ENCODE measurements around the gene AMBRA1.
A peak's percentile ranks its signal among the peaks of the same experiment; 100 is the strongest.
"Not testable (repeated sequence)": the region's sequence is repeated elsewhere in the genome, so short reads cannot be mapped to it uniquely, and the experiment has no call there.

The AMBRA1 gene

GRCh38 chr11:46383974-46384701, 209.7 kb downstream of the AMBRA1 start:
- in situ Hi-C loops (cut with HindIII; ENCODE audit: low pct_unique_long_range_greater_than_20kb, low sequenced_read_pairs) = no loop called here
- no peak for DNase-seq (ENCODE audit: low read depth in 1 of 2, low spot score in 1 of 2)
- no peak for TF ChIP-seq JUND (IDR thresholded peaks at IDR 0.05; ENCODE audit: low read depth)

GRCh38 chr11:46383404-46383758, 210.4 kb downstream of the AMBRA1 start:
- in situ Hi-C loops (cut with HindIII; ENCODE audit: low pct_unique_long_range_greater_than_20kb, low sequenced_read_pairs) = no loop called here
- no peak for TF ChIP-seq JUND (IDR thresholded peaks at IDR 0.05; ENCODE audit: low read depth)
- no peak for DNase-seq (ENCODE audit: low read depth in 1 of 2, low spot score in 1 of 2)

- in situ Hi-C loops (cut with HindIII; ENCODE audit: low pct_unique_long_range_greater_than_20kb, low sequenced_read_pairs) = no loop called here
- peak; percentile 67 to 72 for DNase-seq (ENCODE audit: low read depth in 1 of 2, low spot score in 1 of 2)
- no peak for TF ChIP-seq JUND (IDR thresholded peaks at IDR 0.05; ENCODE audit: low read depth)
Measured at GRCh38 chr11:46382646-46383403, 211.0 kb downstream of the AMBRA1 start.

GRCh38 chr11:46381819-46382645, 211.8 kb downstream of the AMBRA1 start:
- no peak for TF ChIP-seq JUND (IDR thresholded peaks at IDR 0.05; ENCODE audit: low read depth)
- in situ Hi-C loops (cut with HindIII; ENCODE audit: low pct_unique_long_range_greater_than_20kb, low sequenced_read_pairs) = no loop called here
- DNase-seq (ENCODE audit: low read depth in 1 of 2, low spot score in 1 of 2) = peak in 1 of 2 experiments; percentile 62

GRCh38 chr11:46381048-46381818, 212.6 kb downstream of the AMBRA1 start, which contains the start of gene MDK:
Gene MDK, plus strand, starts transcription at chr11:46381669. Its CDS starts 389 bp downstream, at chr11:46382058.
- DNase-seq (ENCODE audit: low read depth in 1 of 2, low spot score in 1 of 2) = peak; percentile 62 to 69
- in situ Hi-C loops (cut with HindIII; ENCODE audit: low pct_unique_long_range_greater_than_20kb, low sequenced_read_pairs) = no loop called here

GRCh38 chr11:46380340-46381047, 213.3 kb downstream of the AMBRA1 start:
- no peak for TF ChIP-seq JUND (IDR thresholded peaks at IDR 0.05; ENCODE audit: low read depth)
- peak; percentile 40 to 59 for DNase-seq (ENCODE audit: low read depth in 1 of 2, low spot score in 1 of 2)
- in situ Hi-C loops (cut with HindIII; ENCODE audit: low pct_unique_long_range_greater_than_20kb, low sequenced_read_pairs) = no loop called here

More at GRCh38 chr11:46381048-46381818, 212.6 kb downstream of the AMBRA1 start, which contains the start of gene MDK:
- no peak for TF ChIP-seq JUND (IDR thresholded peaks at IDR 0.05; ENCODE audit: low read depth)

GRCh38 chr11:46379482-46380293, 214.1 kb downstream of the AMBRA1 start:
- in situ Hi-C loops (cut with HindIII; ENCODE audit: low pct_unique_long_range_greater_than_20kb, low sequenced_read_pairs); DNase-seq (ENCODE audit: low read depth in 1 of 2, low spot score in 1 of 2): not testable (repeated sequence)

- TF ChIP-seq JUND (IDR thresholded peaks at IDR 0.05; ENCODE audit: low read depth) = no peak
- no peak for DNase-seq (ENCODE audit: low read depth in 1 of 2, low spot score in 1 of 2)
- in situ Hi-C loops (cut with HindIII; ENCODE audit: low pct_unique_long_range_greater_than_20kb, low sequenced_read_pairs) = no loop called here
Measured at GRCh38 chr11:46378811-46379481, 214.9 kb downstream of the AMBRA1 start.

- DNase-seq (ENCODE audit: low read depth in 1 of 2, low spot score in 1 of 2) = no peak
- no peak for TF ChIP-seq JUND (IDR thresholded peaks at IDR 0.05; ENCODE audit: low read depth)
- in situ Hi-C loops (cut with HindIII; ENCODE audit: low pct_unique_long_range_greater_than_20kb, low sequenced_read_pairs) = no loop called here
Measured at GRCh38 chr11:46378296-46378695, 215.5 kb downstream of the AMBRA1 start.

GRCh38 chr11:46377831-46378230, 216.0 kb downstream of the AMBRA1 start:
- DNase-seq (ENCODE audit: low read depth in 1 of 2, low spot score in 1 of 2) = no peak
- in situ Hi-C loops (cut with HindIII; ENCODE audit: low pct_unique_long_range_greater_than_20kb, low sequenced_read_pairs) = no loop called here
- no peak for TF ChIP-seq JUND (IDR thresholded peaks at IDR 0.05; ENCODE audit: low read depth)

All from T47D (cell line).